ENCODE results near the gene LANCL3. TPM values are rescaled to one million over a fixed set of nuclear protein-coding genes. Genes with fewer than 3 reads are reported as not detected.

The LANCL3 gene
- polyA plus RNA-seq, 3 donors = 0.01 to 0.12 TPM; not detected in 1

DNA sequence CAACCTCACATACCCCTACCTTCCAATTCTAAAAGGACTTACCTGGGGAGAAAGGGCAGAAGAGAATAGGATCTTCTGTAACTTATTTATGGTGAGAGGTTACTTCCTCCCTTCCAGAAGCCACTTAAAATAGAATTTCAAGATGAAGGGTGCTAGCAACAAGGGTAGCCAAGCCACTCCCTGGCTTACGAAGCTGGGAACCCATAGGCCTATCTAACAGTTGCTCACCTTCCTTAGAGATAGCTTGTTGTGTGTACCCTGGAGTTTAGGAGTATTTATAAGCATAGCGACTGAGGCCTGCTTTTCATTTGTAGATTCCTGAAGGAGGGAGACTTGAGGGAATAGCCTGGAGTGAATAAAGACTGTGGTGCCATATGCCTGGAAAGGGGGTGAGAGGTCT lies 143.0 kb downstream of the LANCL3 start:
- Histone ChIP-seq H2AFZ (ENCODE audit: insufficient read depth, low read depth, low read length, poor library complexity, severe bottlenecking) (no peak overlapping the region), H3K27ac (ENCODE audit: low read depth in 1 of 2, low read length in 2 of 2) (no peak overlapping the region), H3K36me3 (replicated peaks in 1 of 2; ENCODE audit: control insufficient read depth in 1 of 2, insufficient read depth in 2 of 2, low read length in 2 of 2) (no peaks in the 10 kb centered on the region), H3K9me3 (replicated peaks in 1 of 2; ENCODE audit: control insufficient read depth in 1 of 2, insufficient read depth in 1 of 2, low read length in 2 of 2) (no peaks in the 10 kb centered on the region), H3K79me2 (ENCODE audit: insufficient read depth, low read length) (no peaks in the 10 kb centered on the region), H3K27me3 (ENCODE audit: control insufficient read depth in 2 of 2, insufficient read depth in 2 of 2, low read length in 2 of 2) (no peaks in the 10 kb centered on the region), H3K4me1 (ENCODE audit: control insufficient read depth in 1 of 2, insufficient read depth in 2 of 2, low read length in 2 of 2) (no peaks in the 10 kb centered on the region), H3K4me3 (replicated peaks in 1 of 3; ENCODE audit: low read depth in 2 of 3, low read length in 3 of 3) (no peak overlapping the region), H3K4me2 (replicated peaks; ENCODE audit: extremely low read depth, low read length, poor library complexity, severe bottlenecking) (no peak overlapping the region), H3K9ac (ENCODE audit: insufficient read depth, low read length, poor library complexity, severe bottlenecking) (no peak overlapping the region), H4K20me1 (ENCODE audit: insufficient read depth, low read length) (no peaks in the 10 kb centered on the region)
- H3K36me3 Mint-ChIP-seq = no peaks in the 10 kb centered on the region
- TF ChIP-seq, protein P1, sequence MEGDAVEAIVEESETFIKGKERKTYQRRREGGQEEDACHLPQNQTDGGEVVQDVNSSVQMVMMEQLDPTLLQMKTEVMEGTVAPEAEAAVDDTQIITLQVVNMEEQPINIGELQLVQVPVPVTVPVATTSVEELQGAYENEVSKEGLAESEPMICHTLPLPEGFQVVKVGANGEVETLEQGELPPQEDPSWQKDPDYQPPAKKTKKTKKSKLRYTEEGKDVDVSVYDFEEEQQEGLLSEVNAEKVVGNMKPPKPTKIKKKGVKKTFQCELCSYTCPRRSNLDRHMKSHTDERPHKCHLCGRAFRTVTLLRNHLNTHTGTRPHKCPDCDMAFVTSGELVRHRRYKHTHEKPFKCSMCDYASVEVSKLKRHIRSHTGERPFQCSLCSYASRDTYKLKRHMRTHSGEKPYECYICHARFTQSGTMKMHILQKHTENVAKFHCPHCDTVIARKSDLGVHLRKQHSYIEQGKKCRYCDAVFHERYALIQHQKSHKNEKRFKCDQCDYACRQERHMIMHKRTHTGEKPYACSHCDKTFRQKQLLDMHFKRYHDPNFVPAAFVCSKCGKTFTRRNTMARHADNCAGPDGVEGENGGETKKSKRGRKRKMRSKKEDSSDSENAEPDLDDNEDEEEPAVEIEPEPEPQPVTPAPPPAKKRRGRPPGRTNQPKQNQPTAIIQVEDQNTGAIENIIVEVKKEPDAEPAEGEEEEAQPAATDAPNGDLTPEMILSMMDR (IDR thresholded peaks at IDR 0.05) = no peak
- peaks cover 2 to 9% (median 3%) of the 10 kb centered on the region in 3 donors for H3K27me3 Mint-ChIP-seq (ENCODE audit: low read depth in 3 of 3)
- DNase-seq = no peak
- H3K27ac Mint-ChIP-seq = no peak overlapping the region
- no peak overlapping the region for H3K4me3 Mint-ChIP-seq
- no CpG with 5 or more reads among the region's 2 CpGs for WGBS (ENCODE audit: insufficient coverage)
- H3K9me3 Mint-ChIP-seq = peaks cover 0 to 2% (median 0%) of the 10 kb centered on the region in 7 donors
- intact Hi-C loops (cut with micrococcal nuclease) = no loop called here
- H3K4me1 Mint-ChIP-seq = no peaks in the 10 kb centered on the region

DNA sequence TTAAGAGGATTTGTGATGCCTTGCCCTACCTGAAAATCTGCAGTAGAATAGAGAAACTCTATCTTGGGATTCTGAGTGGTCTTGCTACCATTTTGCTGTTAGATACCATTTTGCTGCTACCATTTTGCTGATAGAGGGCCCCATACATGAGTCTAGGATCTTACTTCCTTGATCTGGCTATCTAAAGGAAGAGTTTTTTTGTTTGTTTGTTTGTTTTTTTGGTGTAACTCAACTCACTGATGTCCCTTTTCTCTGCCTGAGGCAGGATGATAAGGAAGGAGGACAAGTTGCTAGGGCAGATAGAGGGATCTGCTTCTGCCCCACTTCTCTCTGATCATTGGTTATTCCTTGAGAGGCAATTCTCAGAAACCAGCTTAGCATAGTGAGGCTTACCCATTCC lies 145.1 kb downstream of the LANCL3 start:
- Histone ChIP-seq H2AFZ (ENCODE audit: insufficient read depth, low read depth, low read length, poor library complexity, severe bottlenecking) (no peak overlapping the region), H3K36me3 (replicated peaks in 1 of 2; ENCODE audit: control insufficient read depth in 1 of 2, insufficient read depth in 2 of 2, low read length in 2 of 2) (no peaks in the 10 kb centered on the region), H3K9me3 (replicated peaks in 1 of 2; ENCODE audit: control insufficient read depth in 1 of 2, insufficient read depth in 1 of 2, low read length in 2 of 2) (no peaks in the 10 kb centered on the region), H3K27ac (ENCODE audit: low read depth in 1 of 2, low read length in 2 of 2) (no peak overlapping the region), H4K20me1 (ENCODE audit: insufficient read depth, low read length) (no peaks in the 10 kb centered on the region), H3K4me1 (ENCODE audit: control insufficient read depth in 1 of 2, insufficient read depth in 2 of 2, low read length in 2 of 2) (no peaks in the 10 kb centered on the region), H3K27me3 (ENCODE audit: control insufficient read depth in 2 of 2, insufficient read depth in 2 of 2, low read length in 2 of 2) (no peaks in the 10 kb centered on the region), H3K4me2 (replicated peaks; ENCODE audit: extremely low read depth, low read length, poor library complexity, severe bottlenecking) (no peak overlapping the region), H3K4me3 (replicated peaks in 1 of 3; ENCODE audit: low read depth in 2 of 3, low read length in 3 of 3) (no peak overlapping the region), H3K9ac (ENCODE audit: insufficient read depth, low read length, poor library complexity, severe bottlenecking) (no peak overlapping the region), H3K79me2 (ENCODE audit: insufficient read depth, low read length) (no peaks in the 10 kb centered on the region)
- intact Hi-C loops (cut with micrococcal nuclease) = no loop called here
- no peak for DNase-seq
- Mint-ChIP-seq H3K4me3 (no peak overlapping the region), H3K9me3 (peaks cover 0 to 2% (median 0%) of the 10 kb centered on the region in 7 donors), H3K36me3 (no peaks in the 10 kb centered on the region), H3K27ac (no peak overlapping the region), H3K4me1 (no peaks in the 10 kb centered on the region), H3K27me3 (ENCODE audit: low read depth in 3 of 3) (peaks cover 2 to 5% (median 2%) of the 10 kb centered on the region in 3 donors)
- TF ChIP-seq, protein P1 (IDR thresholded peaks at IDR 0.05) = no peak
